ENCODE data around the gene TMEM174. TPM values are rescaled to one million over a fixed set of nuclear protein-coding genes. Genes with fewer than 3 reads are reported as not detected.

Gene TMEM174
- total and polyA plus RNA-seq, 2 donors (not counting 1 experiment from before 2014, with no cell fraction given) = not detected

- no peaks in the 10 kb centered on the region for H3K36me3 ChIP-seq (replicated peaks in 1 of 2; ENCODE audit: control extremely low read depth in 1 of 2, control insufficient read depth in 1 of 2, extremely low read depth in 1 of 2, insufficient read depth in 2 of 2, low read length in 1 of 2)
- peaks cover 0 to 56% (median 35%) of the 10 kb centered on the region in 4 experiments for H3K27me3 ChIP-seq (replicated peaks in 1 of 4; ENCODE audit: control extremely low read depth in 1 of 4, control insufficient read depth in 3 of 4, insufficient read depth in 4 of 4, low read length in 3 of 4)
- no peak for DNase-seq
- H3K79me2 ChIP-seq (ENCODE audit: control insufficient read depth, insufficient read depth, low read length) = no peaks in the 10 kb centered on the region
- no peak for ATAC-seq (ENCODE audit: low read depth)
- Mint-ChIP-seq H3K9me3 (ENCODE audit: insufficient read depth) (no peaks in the 10 kb centered on the region), H3K27ac (no peak overlapping the region), H3K4me1 (peaks cover 11% of the 10 kb centered on the region), H3K4me3 (no peak overlapping the region), H3K27me3 (peaks cover 69% of the 10 kb centered on the region)
- peaks cover 3 to 6% of the 10 kb centered on the region in 2 donors for H3K4me1 ChIP-seq (ENCODE audit: control insufficient read depth in 2 of 2, insufficient read depth in 2 of 2, low read length in 2 of 2)
- no peak overlapping the region for H2AFZ ChIP-seq (ENCODE audit: insufficient read depth, low read depth, low read length, poor library complexity, severe bottlenecking)
- no peaks in the 10 kb centered on the region for H4K20me1 ChIP-seq (ENCODE audit: control insufficient read depth, insufficient read depth, low read length, poor library complexity, severe bottlenecking)
- POLR2A ChIA-PET = no interaction called here
- no peak overlapping the region for H3K4me3 ChIP-seq (ENCODE audit: control extremely low read depth in 1 of 5, extremely low read depth in 1 of 5, insufficient read depth in 1 of 5, low read depth in 2 of 5, low read length in 4 of 5)
- TF ChIP-seq EZH2 (IDR thresholded peaks at IDR 0.05; ENCODE audit: borderline replicate concordance, insufficient read depth, low read depth, low read length, poor library complexity, severe bottlenecking) (no peak), CTCF (IDR thresholded peaks at IDR 0.05) (no peak)
- H3K4me2 ChIP-seq (replicated peaks; ENCODE audit: low read depth, low read length, poor library complexity, severe bottlenecking) = no peak overlapping the region
- peaks cover 0 to 20% (median 0%) of the 10 kb centered on the region in 3 donors for H3K9me3 ChIP-seq (ENCODE audit: control extremely low read depth in 1 of 3, control insufficient read depth in 2 of 3, insufficient read depth in 1 of 3, low read length in 2 of 3)
- CTCF ChIA-PET = no interaction called here
- no peak overlapping the region for H3K9ac ChIP-seq (ENCODE audit: low read length)
- no peak overlapping the region for H3K27ac ChIP-seq (ENCODE audit: low read length in 2 of 2)
- WGBS (ENCODE audit: insufficient coverage) = no CpG with 5 or more reads among the region's 5 CpGs
- intact Hi-C loops (cut with micrococcal nuclease) = no loop called here
These were observed 18.6 kb upstream of the TMEM174 start for GRCh38 chr5:73154208-73155006.

Measured in B cell (primary cell).